NB4 (cell line): Measurements from ENCODE around the gene UBR2.

ENCODE experiments used
- DNase-seq: peaks from one replicate; pipeline ENCODE4 v3.0.0; 2010; ENCODE audit warnings: low read depth
- H3K4me3 ChIP-seq: one replicate; pipeline ENCODE4 v1.5.1; 2011; ENCODE audit warnings: mild to moderate bottlenecking, low read depth, low read length, moderate library complexity
- MYC ChIP-seq: IDR thresholded peaks from 2 replicates; pipeline ENCODE4 v1.6.1; 2011; ENCODE audit warnings: low read depth, low read length
- POLR2A ChIP-seq: IDR thresholded peaks from 2 replicates; pipeline ENCODE4 v1.6.1; 2011; ENCODE audit warnings: mild to moderate bottlenecking; ENCODE audit not compliant: insufficient read length; ENCODE audit errors: extremely low read depth
- TF ChIP-seq, protein P1 (sequence below): IDR thresholded peaks from one replicate; pipeline ENCODE4 v1.5.1; 2012; ENCODE audit warnings: low read depth, low read length
- TF ChIP-seq, protein P2 (sequence below): IDR thresholded peaks from 2 replicates; pipeline ENCODE4 v1.6.1; 2011; ENCODE audit warnings: low read depth, low read length

Gene UBR2

DNA sequence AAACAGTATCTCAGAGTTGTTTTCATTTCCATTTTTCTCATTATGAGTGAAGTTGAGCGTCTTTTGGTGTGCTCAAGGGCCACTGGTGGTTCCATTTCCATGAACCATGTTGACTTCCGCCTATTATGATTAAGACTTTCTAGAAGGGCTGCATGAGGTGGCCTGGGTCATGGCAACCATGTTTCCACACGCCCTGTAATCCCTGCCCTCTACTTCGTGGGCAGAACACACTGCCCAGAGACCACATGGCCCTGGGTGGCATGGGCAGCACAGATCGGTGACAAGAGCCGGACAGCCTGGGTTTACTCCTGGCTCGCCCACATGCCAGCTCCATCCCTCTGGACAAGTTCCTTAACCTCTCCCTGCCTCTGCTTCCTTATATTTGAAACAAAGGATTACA is 143.8 kb downstream of the UBR2 start:
- no peak for DNase-seq
- H3K4me3 ChIP-seq, result no peak overlapping the region
- TF ChIP-seq MYC (no peak), POLR2A (no peak)
- TF ChIP-seq, protein P1, sequence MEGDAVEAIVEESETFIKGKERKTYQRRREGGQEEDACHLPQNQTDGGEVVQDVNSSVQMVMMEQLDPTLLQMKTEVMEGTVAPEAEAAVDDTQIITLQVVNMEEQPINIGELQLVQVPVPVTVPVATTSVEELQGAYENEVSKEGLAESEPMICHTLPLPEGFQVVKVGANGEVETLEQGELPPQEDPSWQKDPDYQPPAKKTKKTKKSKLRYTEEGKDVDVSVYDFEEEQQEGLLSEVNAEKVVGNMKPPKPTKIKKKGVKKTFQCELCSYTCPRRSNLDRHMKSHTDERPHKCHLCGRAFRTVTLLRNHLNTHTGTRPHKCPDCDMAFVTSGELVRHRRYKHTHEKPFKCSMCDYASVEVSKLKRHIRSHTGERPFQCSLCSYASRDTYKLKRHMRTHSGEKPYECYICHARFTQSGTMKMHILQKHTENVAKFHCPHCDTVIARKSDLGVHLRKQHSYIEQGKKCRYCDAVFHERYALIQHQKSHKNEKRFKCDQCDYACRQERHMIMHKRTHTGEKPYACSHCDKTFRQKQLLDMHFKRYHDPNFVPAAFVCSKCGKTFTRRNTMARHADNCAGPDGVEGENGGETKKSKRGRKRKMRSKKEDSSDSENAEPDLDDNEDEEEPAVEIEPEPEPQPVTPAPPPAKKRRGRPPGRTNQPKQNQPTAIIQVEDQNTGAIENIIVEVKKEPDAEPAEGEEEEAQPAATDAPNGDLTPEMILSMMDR, result no peak
- TF ChIP-seq, protein P2, sequence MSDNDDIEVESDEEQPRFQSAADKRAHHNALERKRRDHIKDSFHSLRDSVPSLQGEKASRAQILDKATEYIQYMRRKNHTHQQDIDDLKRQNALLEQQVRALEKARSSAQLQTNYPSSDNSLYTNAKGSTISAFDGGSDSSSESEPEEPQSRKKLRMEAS, result no peak

DNA sequence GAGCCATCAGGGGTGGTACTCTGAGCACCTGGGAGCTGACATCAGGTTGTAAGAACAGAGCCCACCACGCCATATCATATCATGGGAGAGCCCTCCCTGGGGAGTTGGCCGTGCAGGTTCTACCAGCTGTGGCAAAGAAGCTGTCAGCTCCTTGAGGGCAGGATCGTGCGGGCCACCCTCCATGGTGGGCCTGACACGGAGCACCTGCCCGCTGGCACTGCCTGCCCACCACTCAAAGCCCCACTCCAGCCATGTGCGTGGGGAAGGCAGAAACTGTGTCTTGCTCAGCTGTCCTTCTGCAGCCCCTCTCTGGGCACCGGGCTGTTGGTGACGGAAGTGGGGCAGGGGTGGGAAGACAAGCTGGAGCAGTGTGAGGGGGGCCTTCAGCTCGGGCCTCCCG is 144.3 kb downstream of the UBR2 start:
- DNase-seq, result no peak
- no peak overlapping the region for H3K4me3 ChIP-seq
- TF ChIP-seq MYC, result no peak
- TF ChIP-seq, protein P1, result no peak
- TF ChIP-seq POLR2A, result no peak

DNA sequence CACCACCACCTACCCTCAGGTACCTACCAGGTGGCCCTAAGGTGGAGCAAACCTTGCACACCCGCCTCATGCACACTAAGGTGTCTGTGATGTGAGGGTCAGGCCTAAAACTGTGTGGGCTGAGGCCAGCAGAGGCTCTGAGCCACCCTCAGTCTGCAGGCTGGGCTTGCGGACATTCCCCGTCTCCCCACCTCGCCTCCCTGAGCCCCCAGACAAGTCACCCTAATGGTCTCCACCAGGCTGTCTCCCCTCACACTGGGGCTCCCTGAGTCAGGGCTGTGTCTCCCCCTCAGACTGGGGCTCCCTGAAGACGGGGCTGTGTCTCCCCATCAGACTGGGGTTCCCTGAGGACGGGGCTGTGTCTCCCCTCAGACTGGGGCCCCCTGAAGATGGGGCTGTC is 146.0 kb downstream of the UBR2 start:
- no peak for DNase-seq
- TF ChIP-seq MYC (no peak), POLR2A (no peak)
- TF ChIP-seq, protein P2, result no peak
- TF ChIP-seq, protein P1, result no peak
- no peak overlapping the region for H3K4me3 ChIP-seq

DNA sequence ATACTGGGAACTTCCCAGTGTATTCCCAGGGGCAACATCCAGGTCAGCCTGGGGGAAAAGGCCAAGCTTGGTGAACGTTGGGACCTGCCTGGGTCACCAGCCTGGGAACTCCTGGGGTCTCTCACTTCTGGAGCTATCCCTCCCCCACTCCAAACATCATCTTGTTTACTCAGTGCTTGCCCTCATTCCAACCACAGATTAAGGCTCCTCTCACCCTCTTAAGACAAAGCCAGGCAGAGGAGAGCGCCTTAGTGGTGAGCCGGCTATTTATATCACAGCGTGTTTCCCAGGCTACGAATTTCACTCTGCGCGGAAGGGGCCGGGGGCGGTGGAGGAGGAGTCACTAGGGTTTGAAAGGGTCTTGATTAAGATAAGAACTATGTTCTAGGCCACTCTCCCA is 146.5 kb downstream of the UBR2 start:
- H3K4me3 ChIP-seq, result no peak overlapping the region
- TF ChIP-seq, protein P2, result no peak
- no peak for TF ChIP-seq POLR2A
- TF ChIP-seq, protein P1, result no peak
- TF ChIP-seq MYC, result no peak
- DNase-seq, result no peak

DNA sequence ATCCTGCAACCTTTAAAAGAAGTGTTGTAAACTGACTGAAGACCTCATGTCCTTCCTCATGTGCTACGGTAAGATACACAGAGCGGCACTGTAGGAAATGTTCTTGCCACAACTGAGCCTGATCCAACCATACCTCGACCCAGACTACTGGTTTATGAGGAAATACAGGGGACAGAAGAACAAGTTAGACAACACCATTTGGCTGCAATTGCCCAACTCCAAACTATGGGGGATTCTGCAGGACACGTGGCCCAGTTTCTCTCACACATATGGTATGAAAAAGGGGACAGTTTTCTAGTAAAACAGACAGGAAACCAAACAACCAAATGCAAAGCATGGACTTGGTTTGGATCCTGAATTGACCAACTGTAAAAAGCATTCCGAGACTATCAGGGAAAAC is 148.1 kb downstream of the UBR2 start:
- H3K4me3 ChIP-seq, result no peak overlapping the region
- TF ChIP-seq MYC, result no peak
- TF ChIP-seq POLR2A, result no peak
- TF ChIP-seq, protein P2, result no peak
- TF ChIP-seq, protein P1, result no peak
- DNase-seq, result no peak

DNA sequence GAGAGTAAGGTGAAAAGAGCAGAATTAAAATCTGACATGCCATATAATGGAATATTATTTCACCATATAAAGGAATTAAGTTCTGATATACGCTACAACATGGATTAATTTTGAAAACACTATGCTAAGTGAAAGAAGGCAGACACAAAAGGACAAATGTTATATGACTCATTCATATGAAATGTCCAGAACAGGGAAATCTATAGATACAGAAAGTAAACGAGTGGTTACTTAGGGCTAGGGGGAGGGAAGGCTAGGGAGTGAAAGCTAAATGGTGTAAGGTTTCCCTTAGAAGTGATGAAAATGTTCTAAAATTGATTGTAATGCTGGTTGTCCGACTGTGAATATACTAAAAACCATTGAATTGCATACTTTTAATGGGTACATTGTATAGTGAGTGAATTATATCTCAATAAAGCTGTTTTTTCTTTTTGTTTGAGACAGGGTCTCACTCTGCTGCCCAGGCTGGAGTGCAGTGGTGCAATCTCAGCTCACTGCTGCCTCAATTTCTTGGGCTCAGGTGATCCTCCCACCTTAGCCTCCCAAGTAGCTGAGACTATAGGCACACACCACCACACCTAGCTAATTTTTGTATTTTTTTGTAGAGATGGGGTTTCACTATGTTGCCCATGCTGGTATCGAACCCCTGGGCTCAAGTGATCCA is 150.4 kb downstream of the UBR2 start:
- H3K4me3 ChIP-seq, result no peak overlapping the region
- no peak for DNase-seq
- no peak for TF ChIP-seq POLR2A
- TF ChIP-seq MYC, result no peak
- TF ChIP-seq, protein P2, result no peak
- TF ChIP-seq, protein P1, result no peak
